Muscle layer of duodenum (tissue), 2 donors: Measurements from ENCODE around the gene THAP11.

Experiments used
- H3K27ac ChIP-seq: one replicate; pipeline ENCODE4 v1.7.0; 2013; ENCODE audit warnings: mild to moderate bottlenecking, low read length
- H3K27me3 ChIP-seq: one replicate; pipeline ENCODE4 v1.7.0; 2013; ENCODE audit warnings: low read depth, mild to moderate bottlenecking, control low read depth, low read length
- H3K36me3 ChIP-seq, 2 donors: one replicate each; pipeline ENCODE4 v1.7.0; 2013; ENCODE audit warnings: low read length in 2 of 2, control low read depth in 1 of 2, mild to moderate bottlenecking in 1 of 2; ENCODE audit not compliant: insufficient read depth in 2 of 2, control insufficient read depth in 1 of 2
- H3K4me1 ChIP-seq, 2 donors: one replicate each; pipeline ENCODE4 v1.7.0; 2013; ENCODE audit warnings: low read length in 2 of 2, mild to moderate bottlenecking in 2 of 2, control low read depth in 1 of 2, moderate library complexity in 1 of 2; ENCODE audit not compliant: insufficient read depth in 2 of 2, control insufficient read depth in 1 of 2
- H3K4me3 ChIP-seq, 2 donors: one replicate each; pipeline ENCODE4 v1.7.0; 2013; ENCODE audit warnings: low read length in 2 of 2, low read depth in 1 of 2, mild to moderate bottlenecking in 1 of 2
- H3K9me3 ChIP-seq, 2 donors: one replicate each; pipeline ENCODE4 v1.7.0; 2013; ENCODE audit warnings: low read length in 2 of 2, control low read depth in 1 of 2, mild to moderate bottlenecking in 1 of 2; ENCODE audit not compliant: control insufficient read depth in 1 of 2
- donor health status: healthy.

THAP11 gene

GRCh38 chr16:67879462-67879861, 37.3 kb downstream of the THAP11 start:
- H3K9me3 ChIP-seq, result no peaks in the 10 kb centered on the region
- H3K27ac ChIP-seq, result no peak overlapping the region
- peaks cover 75 to 86% of the 10 kb centered on the region in 2 donors for H3K36me3 ChIP-seq
- no peaks in the 10 kb centered on the region for H3K27me3 ChIP-seq
- peaks cover 7 to 22% of the 10 kb centered on the region in 2 donors for H3K4me1 ChIP-seq
- no peak overlapping the region for H3K4me3 ChIP-seq

GRCh38 chr16:67879936-67880335, 37.8 kb downstream of the THAP11 start:
- no peaks in the 10 kb centered on the region for H3K9me3 ChIP-seq
- no peak overlapping the region for H3K27ac ChIP-seq
- peaks cover 6 to 22% of the 10 kb centered on the region in 2 donors for H3K4me1 ChIP-seq
- no peaks in the 10 kb centered on the region for H3K27me3 ChIP-seq
- peaks cover 75 to 86% of the 10 kb centered on the region in 2 donors for H3K36me3 ChIP-seq
- H3K4me3 ChIP-seq, result no peak overlapping the region

- Histone ChIP-seq H3K4me3 (no peak overlapping the region), H3K4me1 (peaks cover 3 to 18% of the 10 kb centered on the region in 2 donors), H3K9me3 (no peaks in the 10 kb centered on the region), H3K27ac (no peak overlapping the region), H3K27me3 (no peaks in the 10 kb centered on the region), H3K36me3 (peaks cover 72 to 90% of the 10 kb centered on the region in 2 donors)
Measured at GRCh38 chr16:67880584-67880983, 38.5 kb downstream of the THAP11 start.

- H3K36me3 ChIP-seq, result peaks cover 68 to 91% of the 10 kb centered on the region in 2 donors
- H3K27ac ChIP-seq, result no peak overlapping the region
- H3K4me3 ChIP-seq, result no peak overlapping the region
- no peaks in the 10 kb centered on the region for H3K9me3 ChIP-seq
- peaks cover 3 to 14% of the 10 kb centered on the region in 2 donors for H3K4me1 ChIP-seq
- H3K27me3 ChIP-seq, result no peaks in the 10 kb centered on the region
Measured at GRCh38 chr16:67881621-67882161, 39.6 kb downstream of the THAP11 start.

GRCh38 chr16:67882374-67883145, 40.4 kb downstream of the THAP11 start:
- Histone ChIP-seq H3K9me3 (no peaks in the 10 kb centered on the region), H3K27me3 (no peaks in the 10 kb centered on the region), H3K4me1 (peaks cover 3 to 14% of the 10 kb centered on the region in 2 donors), H3K36me3 (peaks cover 59 to 84% of the 10 kb centered on the region in 2 donors), H3K4me3 (no peak overlapping the region), H3K27ac (no peak overlapping the region)

- H3K27me3 ChIP-seq, result no peaks in the 10 kb centered on the region
- peaks cover 51 to 77% of the 10 kb centered on the region in 2 donors for H3K36me3 ChIP-seq
- H3K4me1 ChIP-seq, result peaks cover 3 to 14% of the 10 kb centered on the region in 2 donors
- no peaks in the 10 kb centered on the region for H3K9me3 ChIP-seq
- H3K27ac ChIP-seq, result no peak overlapping the region
- H3K4me3 ChIP-seq, result no peak overlapping the region
Measured at GRCh38 chr16:67883146-67883871, 41.2 kb downstream of the THAP11 start.

- H3K4me1 ChIP-seq, result peaks cover 3 to 14% of the 10 kb centered on the region in 2 donors
- H3K36me3 ChIP-seq, result peaks cover 46 to 71% of the 10 kb centered on the region in 2 donors
- H3K27ac ChIP-seq, result no peak overlapping the region
- H3K4me3 ChIP-seq, result no peak overlapping the region
- no peaks in the 10 kb centered on the region for H3K9me3 ChIP-seq
- H3K27me3 ChIP-seq, result no peaks in the 10 kb centered on the region
Measured at GRCh38 chr16:67883872-67884261, 41.7 kb downstream of the THAP11 start.

GRCh38 chr16:67884684-67885083, 42.6 kb downstream of the THAP11 start, which contains the start of gene NRN1L:
Gene NRN1L, plus strand, starts transcription at chr16:67884885. Its CDS starts 19 bp downstream, at chr16:67884904.
- Histone ChIP-seq H3K4me3 (no peak within 1 kb of the TSS), H3K27ac (no peak within 1 kb of the TSS), H3K36me3 (peaks cover 38 to 63% of the 10 kb centered on the region in 2 donors), H3K9me3 (no peaks in the 10 kb centered on the region), H3K4me1 (peaks cover 3 to 14% of the 10 kb centered on the region in 2 donors), H3K27me3 (no peaks in the 10 kb centered on the region)

GRCh38 chr16:67885545-67885944, 43.4 kb downstream of the THAP11 start:
- peaks cover 30 to 55% of the 10 kb centered on the region in 2 donors for H3K36me3 ChIP-seq
- no peak overlapping the region for H3K4me3 ChIP-seq
- peaks cover 3 to 14% of the 10 kb centered on the region in 2 donors for H3K4me1 ChIP-seq
- no peaks in the 10 kb centered on the region for H3K27me3 ChIP-seq
- H3K27ac ChIP-seq, result no peak overlapping the region
- no peaks in the 10 kb centered on the region for H3K9me3 ChIP-seq

GRCh38 chr16:67885976-67886375, 43.9 kb downstream of the THAP11 start:
- Histone ChIP-seq H3K9me3 (no peaks in the 10 kb centered on the region), H3K27ac (no peak overlapping the region), H3K4me1 (peaks cover 3 to 14% of the 10 kb centered on the region in 2 donors), H3K27me3 (no peaks in the 10 kb centered on the region), H3K36me3 (peaks cover 26 to 50% of the 10 kb centered on the region in 2 donors), H3K4me3 (no peak overlapping the region)

- Histone ChIP-seq H3K9me3 (no peaks in the 10 kb centered on the region), H3K4me3 (no peak overlapping the region), H3K27ac (no peak overlapping the region), H3K27me3 (no peaks in the 10 kb centered on the region), H3K4me1 (peaks cover 3 to 14% of the 10 kb centered on the region in 2 donors), H3K36me3 (peaks cover 22 to 46% of the 10 kb centered on the region in 2 donors)
Measured at GRCh38 chr16:67886387-67886786, 44.3 kb downstream of the THAP11 start.
